Activated T-helper 1 cell treated with anti-CD3 and anti-CD28 coated beads, Interleukin-12 subunit alpha, Interleukin-12 subunit beta, Interleukin-2, Interleukin-4 antibody, amounts not matched to agents 30 ng/mL and 10 ng/mL and 1 ng/mL, durations not matched to agents 14 hours and 24 hours and 36 hours (primary cell): ENCODE measurements around the gene PRKG1. TPM values are rescaled to one million over a fixed set of nuclear protein-coding genes. Genes with fewer than 3 reads are reported as not detected.
"Not testable (repeated sequence)": the region's sequence is repeated elsewhere in the genome, so short reads cannot be mapped to it uniquely, and the experiment has no call there.

Experiments used
- DNase-seq: peaks from one replicate; pipeline ENCODE4 v3.0.0; 2021; ENCODE audit warnings: low spot score
- H3K27ac Mint-ChIP-seq: one replicate; pipeline ENCODE4 v1.8.0; 2021; ENCODE audit warnings: mild to moderate bottlenecking, mixed read lengths
- H3K27me3 Mint-ChIP-seq: one replicate; pipeline ENCODE4 v1.8.0; 2022; ENCODE audit warnings: mild to moderate bottlenecking, moderate library complexity, mixed read lengths; ENCODE audit not compliant: insufficient read depth
- H3K36me3 Mint-ChIP-seq: one replicate; pipeline ENCODE4 v1.8.0; 2021; ENCODE audit warnings: low read depth, mixed read lengths
- H3K4me1 Mint-ChIP-seq: one replicate; pipeline ENCODE4 v1.8.0; 2021; ENCODE audit warnings: low read depth, mixed read lengths
- H3K4me3 Mint-ChIP-seq: one replicate; pipeline ENCODE4 v1.8.0; 2021; ENCODE audit warnings: mild to moderate bottlenecking, moderate library complexity, mixed read lengths
- H3K9me3 Mint-ChIP-seq: one replicate; pipeline ENCODE4 v1.8.0; 2021; ENCODE audit warnings: mixed read lengths
- intact Hi-C: fragments of 100-400 bp; cut with micrococcal nuclease; formaldehyde crosslinking; loops from one replicate; pipeline ENCODE4 v1.15.1; 2024
- total RNA-seq: library from RNA; stranded (reverse); gene quantifications from 2 replicates; pipeline ENCODE4 v1.2.3, GENCODE V29; 2022

PRKG1 gene
- total RNA-seq, 1 donor from 2014 or later, result not detected

DNA sequence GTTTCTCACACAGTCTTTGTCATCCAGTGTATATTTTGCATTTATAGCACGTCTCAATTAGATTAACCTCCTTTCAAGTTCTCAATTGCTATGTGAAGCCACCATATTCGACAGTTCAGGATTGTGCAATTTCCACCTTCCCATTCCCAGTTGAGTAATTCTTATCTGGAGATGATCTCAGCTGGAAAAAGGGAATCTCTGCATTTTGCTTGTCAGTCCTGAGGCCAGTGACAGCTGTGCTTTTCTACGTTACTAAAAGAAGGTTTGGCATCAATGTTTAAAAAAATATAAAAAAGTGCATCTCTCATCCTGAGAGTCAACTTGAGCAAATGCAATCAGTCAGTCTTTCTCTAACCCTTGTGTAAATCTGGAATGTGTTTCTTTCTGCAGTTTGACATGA lies 247.7 kb downstream of the PRKG1 start:
- H3K27me3 Mint-ChIP-seq, result no peaks in the 10 kb centered on the region
- no peak for DNase-seq
- no peaks in the 10 kb centered on the region for H3K36me3 Mint-ChIP-seq
- no peak overlapping the region for H3K4me3 Mint-ChIP-seq
- H3K9me3 Mint-ChIP-seq, result no peaks in the 10 kb centered on the region
- no peaks in the 10 kb centered on the region for H3K4me1 Mint-ChIP-seq
- H3K27ac Mint-ChIP-seq, result no peak overlapping the region
- intact Hi-C loops, result no loop called here

DNA sequence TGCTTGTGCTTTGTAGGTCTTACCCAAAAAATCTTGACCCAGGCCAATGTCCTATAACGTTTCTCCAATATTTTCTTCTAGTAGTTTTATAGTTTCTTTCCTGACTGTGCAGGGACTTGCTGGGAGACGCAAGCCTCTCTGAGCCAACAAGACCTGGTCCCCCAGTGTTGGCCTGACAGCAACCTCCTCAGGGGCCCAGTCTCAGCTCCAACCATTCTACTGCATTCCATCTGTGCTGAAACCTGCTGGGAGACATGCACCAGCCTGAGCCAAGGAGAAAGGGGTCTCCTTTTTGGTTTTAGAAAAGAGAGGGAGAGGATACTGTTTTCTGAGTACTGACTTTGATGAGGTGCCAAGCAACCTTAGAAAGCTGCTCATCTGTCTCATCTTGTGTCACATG lies 251.4 kb downstream of the PRKG1 start:
- Mint-ChIP-seq H3K4me3 (no peak overlapping the region), H3K9me3 (no peaks in the 10 kb centered on the region), H3K27ac (no peak overlapping the region), H3K36me3 (no peaks in the 10 kb centered on the region), H3K27me3 (no peaks in the 10 kb centered on the region), H3K4me1 (no peaks in the 10 kb centered on the region)
- DNase-seq, result no peak
- intact Hi-C loops, result no loop called here

- no peak overlapping the region for H3K27ac Mint-ChIP-seq
- no peaks in the 10 kb centered on the region for H3K9me3 Mint-ChIP-seq
- no peak overlapping the region for H3K4me3 Mint-ChIP-seq
- intact Hi-C loops, result no loop called here
- H3K27me3 Mint-ChIP-seq, result no peaks in the 10 kb centered on the region
- H3K4me1 Mint-ChIP-seq, result no peaks in the 10 kb centered on the region
- no peaks in the 10 kb centered on the region for H3K36me3 Mint-ChIP-seq
- no peak for DNase-seq
Measured at GRCh38 chr10:51326174-51326573, 251.9 kb downstream of the PRKG1 start.

DNA sequence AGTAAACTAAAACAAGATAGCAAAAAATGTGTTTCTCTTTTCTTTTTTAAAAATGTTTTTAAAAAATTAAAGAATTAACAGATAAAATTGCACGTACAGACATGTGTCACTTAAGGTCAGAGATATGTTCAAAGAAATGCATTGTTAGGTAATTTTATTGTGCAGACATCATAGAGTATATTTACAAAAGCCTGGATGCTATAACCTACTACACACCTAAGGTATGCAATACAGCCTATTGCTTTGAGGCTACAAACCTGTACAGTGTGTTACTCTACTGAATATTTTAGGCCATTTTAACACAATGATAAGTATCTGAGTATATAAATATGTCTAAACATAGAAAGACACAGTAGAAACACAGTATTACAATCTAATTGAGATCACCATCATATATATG lies 253.1 kb downstream of the PRKG1 start:
- Mint-ChIP-seq H3K27me3 (no peaks in the 10 kb centered on the region), H3K4me1 (no peaks in the 10 kb centered on the region), H3K4me3 (no peak overlapping the region), H3K36me3 (no peaks in the 10 kb centered on the region), H3K27ac (no peak overlapping the region), H3K9me3 (no peaks in the 10 kb centered on the region)
- intact Hi-C loops, result no loop called here
- no peak for DNase-seq

DNA sequence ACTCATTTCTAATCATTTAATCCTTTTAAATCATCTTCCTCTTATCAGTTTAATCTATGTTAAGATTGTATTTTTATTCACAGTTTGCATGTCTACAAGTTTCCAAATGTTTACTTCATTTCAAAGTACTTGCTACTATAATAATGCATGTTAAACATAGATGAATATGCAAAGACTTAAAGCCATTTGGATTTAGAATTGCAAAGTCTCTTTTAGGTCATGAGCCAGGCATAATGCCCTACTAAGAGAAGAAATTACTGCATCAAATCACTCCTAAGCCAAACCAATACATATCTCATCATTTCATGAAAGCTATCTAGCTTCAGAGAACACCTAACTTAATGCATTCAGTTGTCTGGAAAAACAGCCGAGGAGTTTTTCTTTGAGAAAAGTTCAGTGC lies 266.1 kb downstream of the PRKG1 start:
- no peaks in the 10 kb centered on the region for H3K4me1 Mint-ChIP-seq
- intact Hi-C loops, result no loop called here
- H3K4me3 Mint-ChIP-seq, result no peak overlapping the region
- H3K27me3 Mint-ChIP-seq, result peaks cover 2% of the 10 kb centered on the region
- no peaks in the 10 kb centered on the region for H3K9me3 Mint-ChIP-seq
- no peak for DNase-seq
- no peaks in the 10 kb centered on the region for H3K36me3 Mint-ChIP-seq
- no peak overlapping the region for H3K27ac Mint-ChIP-seq

DNA sequence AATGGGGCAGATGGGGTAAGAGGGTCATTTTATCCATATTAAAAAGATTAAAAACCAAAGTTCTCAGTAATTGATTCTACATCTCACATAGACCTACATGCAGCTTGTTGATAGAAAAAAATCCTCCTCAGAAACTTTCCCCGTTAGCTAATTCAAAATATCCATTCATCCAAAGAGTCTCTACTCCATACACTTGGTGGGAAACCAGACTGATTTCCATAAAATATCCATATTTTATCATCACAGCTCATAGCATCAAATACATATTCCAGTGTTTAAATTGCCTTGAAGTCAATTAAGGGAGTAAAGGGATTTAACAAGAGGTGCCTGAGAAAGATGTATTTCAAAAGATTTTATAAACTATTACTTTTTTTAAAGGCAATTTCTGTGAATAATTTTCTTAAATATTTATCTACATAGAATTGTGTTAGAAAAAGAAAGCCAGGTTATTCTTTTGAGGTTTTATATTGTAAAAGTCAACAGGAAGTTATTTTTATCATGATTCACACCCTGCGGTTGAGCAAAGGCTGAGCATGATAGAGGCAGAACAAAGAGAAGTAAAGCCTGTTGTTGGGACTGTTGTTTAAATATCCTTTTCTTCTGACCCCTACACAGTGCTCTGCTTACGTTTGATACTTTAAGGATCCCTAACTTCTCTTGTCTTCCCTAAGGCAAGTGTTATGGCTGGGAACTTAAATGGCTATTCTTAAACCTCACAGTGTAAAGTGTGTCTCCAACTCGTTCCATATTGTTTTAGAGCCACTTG lies 266.7 kb downstream of the PRKG1 start:
- H3K36me3 Mint-ChIP-seq, result no peaks in the 10 kb centered on the region
- H3K4me3 Mint-ChIP-seq, result no peak overlapping the region
- intact Hi-C loops, result no loop called here
- peaks cover 2% of the 10 kb centered on the region for H3K27me3 Mint-ChIP-seq
- no peaks in the 10 kb centered on the region for H3K4me1 Mint-ChIP-seq
- H3K27ac Mint-ChIP-seq, result no peak overlapping the region
- H3K9me3 Mint-ChIP-seq, result no peaks in the 10 kb centered on the region
- DNase-seq, result no peak

DNA sequence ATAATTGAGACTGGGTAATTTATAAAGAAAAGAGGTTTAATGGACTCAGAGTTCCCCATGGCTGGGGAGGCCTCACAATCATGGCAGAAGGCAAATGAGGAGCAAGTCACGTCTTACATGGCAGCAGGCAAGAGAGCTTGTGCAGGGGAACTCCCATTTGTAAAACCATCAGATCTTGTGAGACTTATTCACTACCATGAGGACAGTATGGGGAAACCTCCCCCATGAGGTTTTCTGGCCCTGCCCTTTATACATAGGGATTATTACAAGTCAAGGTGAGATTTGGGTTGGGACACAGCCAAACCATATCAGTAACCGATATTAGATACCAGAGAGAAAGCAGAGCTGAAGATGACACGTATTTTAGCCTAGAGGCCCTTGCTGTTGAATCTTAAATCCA lies 267.5 kb downstream of the PRKG1 start:
- H3K27ac Mint-ChIP-seq, H3K27me3 Mint-ChIP-seq, H3K36me3 Mint-ChIP-seq, H3K4me3 Mint-ChIP-seq, H3K9me3 Mint-ChIP-seq, H3K4me1 Mint-ChIP-seq, intact Hi-C loops, DNase-seq: not testable (repeated sequence)

GRCh38 chr10:51342381-51342780 lies 268.1 kb downstream of the PRKG1 start:
- Mint-ChIP-seq H3K27ac (no peak overlapping the region), H3K36me3 (no peaks in the 10 kb centered on the region), H3K4me3 (no peak overlapping the region), H3K27me3 (peaks cover 2% of the 10 kb centered on the region), H3K4me1 (no peaks in the 10 kb centered on the region), H3K9me3 (no peaks in the 10 kb centered on the region)
- intact Hi-C loops, result no loop called here
- DNase-seq, result no peak

DNA sequence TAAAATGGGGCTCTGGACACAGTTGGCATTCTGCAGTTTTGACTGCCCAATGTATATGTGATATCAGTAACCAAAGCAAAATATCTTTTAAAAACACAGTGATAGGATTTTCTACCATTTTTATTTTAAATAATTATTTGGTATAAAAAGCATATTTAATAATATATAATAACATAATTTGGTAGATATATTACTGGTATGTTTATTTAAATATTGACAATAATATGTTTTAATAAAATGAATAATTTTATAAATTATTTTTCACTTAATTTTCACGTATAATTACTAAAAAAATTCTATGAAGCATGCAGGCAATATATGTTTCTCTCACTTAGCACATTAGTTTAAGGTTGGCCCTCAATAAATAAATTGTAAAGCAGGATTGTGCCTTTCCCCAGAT lies 269.1 kb downstream of the PRKG1 start:
- Mint-ChIP-seq H3K4me1 (no peaks in the 10 kb centered on the region), H3K36me3 (no peaks in the 10 kb centered on the region), H3K27ac (no peak overlapping the region), H3K4me3 (no peak overlapping the region), H3K9me3 (no peaks in the 10 kb centered on the region), H3K27me3 (peaks cover 2% of the 10 kb centered on the region)
- intact Hi-C loops, result no loop called here
- DNase-seq, result no peak

- no peaks in the 10 kb centered on the region for H3K36me3 Mint-ChIP-seq
- intact Hi-C loops, result no loop called here
- no peak overlapping the region for H3K27ac Mint-ChIP-seq
- H3K4me3 Mint-ChIP-seq, result no peak overlapping the region
- peaks cover 2% of the 10 kb centered on the region for H3K27me3 Mint-ChIP-seq
- DNase-seq, result no peak
- no peaks in the 10 kb centered on the region for H3K4me1 Mint-ChIP-seq
- no peaks in the 10 kb centered on the region for H3K9me3 Mint-ChIP-seq
Measured at GRCh38 chr10:51344371-51344770, 270.1 kb downstream of the PRKG1 start.

- no peak overlapping the region for H3K4me3 Mint-ChIP-seq
- no peaks in the 10 kb centered on the region for H3K4me1 Mint-ChIP-seq
- no peak for DNase-seq
- no peaks in the 10 kb centered on the region for H3K9me3 Mint-ChIP-seq
- intact Hi-C loops, result no loop called here
- H3K36me3 Mint-ChIP-seq, result no peaks in the 10 kb centered on the region
- H3K27me3 Mint-ChIP-seq, result no peaks in the 10 kb centered on the region
- H3K27ac Mint-ChIP-seq, result no peak overlapping the region
Measured at GRCh38 chr10:51348622-51349021, 274.3 kb downstream of the PRKG1 start.

DNA sequence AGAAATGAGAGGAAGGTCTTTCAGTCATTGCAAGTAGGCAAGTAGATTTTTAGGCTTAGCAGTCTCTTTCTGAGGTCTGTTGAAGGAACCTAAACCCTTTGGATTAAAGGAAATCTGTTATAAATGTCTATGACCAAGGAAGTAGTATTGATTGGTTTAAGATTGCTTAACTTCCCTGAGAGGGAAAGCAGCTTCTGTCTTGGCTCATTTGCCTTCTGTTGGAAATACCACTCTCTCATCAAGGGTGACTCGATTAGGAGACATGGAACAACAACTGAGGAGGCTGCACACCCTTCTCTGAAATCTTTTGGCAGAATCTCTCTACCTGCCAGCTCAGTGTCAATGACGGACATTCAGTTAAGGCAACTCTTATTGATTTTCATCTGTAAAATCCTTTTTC lies 282.9 kb downstream of the PRKG1 start:
- H3K27me3 Mint-ChIP-seq, result no peaks in the 10 kb centered on the region
- DNase-seq, result no peak
- no peak overlapping the region for H3K4me3 Mint-ChIP-seq
- no peaks in the 10 kb centered on the region for H3K36me3 Mint-ChIP-seq
- intact Hi-C loops, result no loop called here
- no peaks in the 10 kb centered on the region for H3K9me3 Mint-ChIP-seq
- H3K27ac Mint-ChIP-seq, result no peak overlapping the region
- no peaks in the 10 kb centered on the region for H3K4me1 Mint-ChIP-seq

DNA sequence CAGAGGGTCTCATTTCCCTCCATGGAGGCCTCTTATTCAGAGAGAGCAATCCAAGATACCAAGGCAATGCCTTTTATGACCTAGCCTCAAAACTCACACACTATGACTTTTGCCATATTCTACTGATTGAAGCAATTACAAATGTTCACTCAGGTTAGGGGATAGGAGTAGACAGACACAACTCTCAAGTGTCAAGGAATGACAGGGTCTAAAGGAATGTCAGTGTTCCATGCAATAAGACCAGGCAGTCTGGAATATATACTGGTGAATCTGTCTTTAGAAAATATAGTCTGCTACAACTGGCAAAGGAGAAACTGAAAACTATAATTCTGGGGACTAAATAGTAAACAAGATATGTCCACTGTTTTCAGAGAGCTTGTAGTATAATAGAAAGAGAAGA lies 283.9 kb downstream of the PRKG1 start:
- no peaks in the 10 kb centered on the region for H3K4me1 Mint-ChIP-seq
- no peaks in the 10 kb centered on the region for H3K36me3 Mint-ChIP-seq
- DNase-seq, result no peak
- H3K9me3 Mint-ChIP-seq, result no peaks in the 10 kb centered on the region
- H3K27me3 Mint-ChIP-seq, result no peaks in the 10 kb centered on the region
- H3K27ac Mint-ChIP-seq, result no peak overlapping the region
- intact Hi-C loops, result no loop called here
- no peak overlapping the region for H3K4me3 Mint-ChIP-seq

GRCh38 chr10:51363415-51363814 lies 289.1 kb downstream of the PRKG1 start:
- no peaks in the 10 kb centered on the region for H3K9me3 Mint-ChIP-seq
- H3K27me3 Mint-ChIP-seq, result no peaks in the 10 kb centered on the region
- DNase-seq, result no peak
- H3K36me3 Mint-ChIP-seq, result no peaks in the 10 kb centered on the region
- no peak overlapping the region for H3K27ac Mint-ChIP-seq
- no peaks in the 10 kb centered on the region for H3K4me1 Mint-ChIP-seq
- H3K4me3 Mint-ChIP-seq, result no peak overlapping the region
- intact Hi-C loops, result no loop called here
